Motor neuron (in vitro differentiated cells): ENCODE data around the gene SLC16A1. TPM values are rescaled to one million over a fixed set of nuclear protein-coding genes. Genes with fewer than 3 reads are reported as not detected.
"Not testable (repeated sequence)": the region's sequence is repeated elsewhere in the genome, so short reads cannot be mapped to it uniquely, and the experiment has no call there.

ENCODE experiments used
- ATAC-seq, 8 experiments: fragments of 200-7000 bp; cut with Tn5 transposase; replicated peaks in 6 of 8; 2 replicates each; pipeline ENCODE4 v1.8.0; 2021; ENCODE audit warnings: mild to moderate bottlenecking in 8 of 8, moderate library complexity in 8 of 8
- H3K27ac ChIP-seq, 2 donors: fragments of 250-450 bp; sonication (Bioruptor Pico); 2 replicates each; pipeline ENCODE4 v1.9.0; 2021; ENCODE audit warnings: antibody characterized with exemption in 2 of 2, mild to moderate bottlenecking in 2 of 2, moderate library complexity in 1 of 2
- H3K4me1 ChIP-seq, 2 donors: fragments of 250-450 bp; sonication (Bioruptor Pico); replicated peaks in 1 of 2; 2 replicates each; pipeline ENCODE4 v1.6.1; 2021; ENCODE audit warnings: antibody characterized with exemption in 2 of 2, mild to moderate bottlenecking in 2 of 2, moderate library complexity in 1 of 2
- H3K4me3 ChIP-seq, 5 donors: fragments of 250-450 bp; sonication (Bioruptor Pico); 2 replicates each; pipeline ENCODE4 v1.9.0; 2021; ENCODE audit warnings: antibody characterized with exemption in 5 of 5, mild to moderate bottlenecking in 5 of 5, moderate library complexity in 4 of 5
- WGBS, 10 experiments: fragments of 450-650 bp; shearing (Covaris generic); methylation state at CpG; one replicate each; pipeline ENCODE4 v1.0.0; 2022; 5-methylcytosine and 5-hydroxymethylcytosine counted together
- in situ Hi-C, 9 experiments: fragments of 400-800 bp; cut with MboI; loops; one replicate each; pipeline ENCODE4 v1.15.0; 2021; ENCODE audit warnings: low sequenced_read_pairs in 9 of 9, low pct_unique_long_range_greater_than_20kb in 2 of 9; ENCODE audit not compliant: unreplicated experiment in 9 of 9
- total RNA-seq, 8 experiments: library from RNA; unstranded; fragments of 300-600 nt; gene quantifications; 2 replicates each; pipeline versions ENCODE4 v1.2.3 to v1.2.4, GENCODE V29; 2022

SLC16A1 gene
- total RNA-seq, 8 experiments from 2014 or later: 48.0 to 143 (median 77.6) TPM

DNA sequence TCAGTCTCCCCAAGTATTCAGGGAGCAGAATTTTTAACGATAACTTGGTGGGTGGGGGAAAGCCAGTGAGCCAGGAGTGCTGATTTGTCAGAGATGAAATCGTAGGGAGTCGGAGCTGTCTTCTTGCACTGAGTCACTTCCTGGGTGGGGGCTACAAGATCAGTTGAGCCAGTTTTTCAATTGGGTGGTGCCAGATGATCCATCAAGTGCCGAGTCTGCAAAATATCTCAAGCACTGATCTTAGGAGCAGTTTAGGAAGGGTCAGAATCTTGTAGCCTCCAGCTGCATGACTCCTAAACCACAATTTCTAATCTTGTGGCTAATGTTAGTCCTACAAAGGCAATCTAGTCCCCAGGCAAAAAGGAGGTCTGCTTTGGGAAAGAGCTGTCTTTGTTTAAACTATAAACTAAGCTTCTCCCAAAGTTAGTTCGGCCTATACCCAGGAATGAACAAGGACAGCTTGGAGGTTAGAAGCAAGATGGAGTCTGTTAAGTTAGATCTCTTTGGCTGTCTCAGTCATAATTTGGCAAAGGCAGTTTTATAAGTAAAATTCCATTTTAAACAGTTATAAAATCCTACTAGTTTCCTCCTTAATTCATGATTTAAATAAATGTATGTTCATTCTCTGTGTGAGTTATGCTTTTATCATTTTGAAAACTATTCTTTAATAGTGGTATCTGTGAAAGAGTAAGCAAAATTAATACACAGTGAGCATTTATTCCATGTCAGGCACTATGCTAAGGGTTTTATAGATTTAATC, 51.7 kb downstream of the SLC16A1 start:
- Histone ChIP-seq H3K27ac (no peak overlapping the region), H3K4me3 (no peak overlapping the region), H3K4me1 (peaks cover 4 to 5% of the 10 kb centered on the region in 2 donors)
- in situ Hi-C loops: no loop called here
- ATAC-seq: peak in 4 of 8 experiments; percentile 30 to 90 (median 64)
- 20 to 79% (median 57%) methylated on average over 1 to 5 of the region's 5 CpGs; no CpG with 5 or more reads in 1 of the 10 experiments for WGBS, 10 experiments

DNA sequence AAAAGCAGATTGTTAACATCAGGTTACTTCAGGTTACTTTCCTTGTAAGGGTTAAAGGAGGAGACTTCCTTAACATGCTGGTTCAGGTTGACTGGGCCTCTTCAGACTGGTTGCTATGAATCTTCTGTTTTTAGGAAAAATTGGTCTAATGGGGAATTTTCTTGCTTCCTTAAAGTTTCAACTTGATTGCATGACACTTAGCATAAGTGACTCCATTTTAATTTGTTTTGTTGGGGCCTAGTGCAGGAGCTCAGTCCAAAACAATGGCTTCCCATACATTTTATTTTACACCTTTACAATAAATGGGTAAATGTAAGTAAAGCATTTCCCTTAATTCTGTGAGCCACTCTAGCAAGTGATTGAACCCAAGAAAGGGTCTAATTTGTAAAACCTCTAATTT, 53.8 kb downstream of the SLC16A1 start:
- H3K4me1 ChIP-seq: peaks cover 4 to 5% of the 10 kb centered on the region in 2 donors
- H3K27ac ChIP-seq: no peak overlapping the region
- in situ Hi-C loops: no loop called here
- ATAC-seq: no peak
- no peak overlapping the region for H3K4me3 ChIP-seq

DNA sequence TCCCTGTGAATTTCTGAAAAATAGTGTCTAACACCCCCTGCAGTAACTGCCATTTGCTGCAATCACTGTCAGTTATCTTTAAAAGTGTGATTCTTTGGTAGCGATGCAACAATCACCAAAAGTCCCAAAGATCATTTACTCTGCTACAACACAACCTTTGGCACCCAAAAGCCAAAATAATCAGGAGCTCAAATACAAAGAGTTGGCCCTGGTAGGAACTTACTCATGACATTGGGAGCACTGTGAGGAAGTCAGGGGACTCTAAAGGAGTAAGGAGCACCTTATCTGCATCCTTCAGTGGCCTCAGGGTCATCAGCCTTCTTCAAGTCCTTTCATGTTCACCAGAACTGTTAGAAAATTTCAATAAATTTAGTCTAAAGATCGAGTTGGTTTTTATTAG, 54.6 kb downstream of the SLC16A1 start:
- in situ Hi-C loops: no loop called here
- Histone ChIP-seq H3K4me1 (peaks cover 4 to 5% of the 10 kb centered on the region in 2 donors), H3K4me3 (no peak overlapping the region), H3K27ac (no peak overlapping the region)
- WGBS, 10 experiments: 33 to 94% (median 83%) methylated on average over 1 to 2 of the region's 2 CpGs; no CpG with 5 or more reads in 3 of the 10 experiments
- no peak for ATAC-seq

DNA sequence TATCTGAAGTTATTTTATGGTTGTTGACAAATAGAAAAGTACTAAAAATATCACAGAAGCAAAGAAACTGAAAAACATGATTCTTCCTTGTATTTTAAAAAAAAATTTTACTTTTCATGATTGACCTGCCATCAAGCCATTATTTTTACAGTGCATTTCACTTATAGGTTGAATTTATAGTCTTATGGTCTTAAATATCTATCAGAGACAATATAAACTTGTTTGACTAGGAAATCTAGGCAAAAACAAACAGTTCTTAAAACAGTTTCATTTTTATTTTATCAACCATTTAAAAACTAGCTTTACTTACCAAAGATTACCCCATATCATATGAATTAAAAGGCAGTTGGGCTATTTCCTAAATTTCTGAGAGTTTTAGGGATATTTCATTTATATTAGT, 59.2 kb downstream of the SLC16A1 start:
- Histone ChIP-seq H3K4me1 (no peaks in the 10 kb centered on the region), H3K4me3 (no peak overlapping the region), H3K27ac (no peak overlapping the region)
- in situ Hi-C loops: loop anchor here in 2 of 9 experiments (25.0 kb wide), 1 partner anchor 141 kb away; no protein-coding TSS in a partner anchor
- ATAC-seq: no peak

DNA sequence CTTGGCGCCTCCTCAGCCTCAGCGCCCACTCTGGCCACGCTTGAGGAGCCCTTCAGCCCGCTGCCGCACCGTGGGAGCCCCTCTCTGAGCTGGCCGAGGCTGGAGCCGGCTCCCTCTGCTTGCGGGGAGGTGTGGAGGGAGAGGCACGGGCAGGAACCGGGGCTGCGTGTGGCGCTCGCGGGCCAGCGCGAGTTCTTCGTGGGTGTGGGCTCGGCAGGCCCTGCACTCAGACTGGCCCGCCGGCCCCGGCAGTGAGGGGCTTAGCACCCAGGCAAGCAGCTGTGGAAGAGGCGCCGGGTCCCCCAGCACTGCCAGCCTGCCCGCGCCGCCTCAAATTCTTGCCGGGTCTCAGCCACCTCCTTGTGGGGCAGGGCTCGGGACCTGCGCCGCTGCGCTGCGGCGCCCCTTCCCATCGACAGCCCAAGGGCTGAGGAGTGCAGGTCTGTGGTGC, 61.4 kb downstream of the SLC16A1 start:
- Histone ChIP-seq H3K4me3 (no peak overlapping the region), H3K4me1 (no peaks in the 10 kb centered on the region), H3K27ac (no peak overlapping the region)
- no peak for ATAC-seq
- WGBS, 10 experiments: 91 to 100% (median 96%) methylated on average over 1 to 15 of the region's 35 CpGs; no CpG with 5 or more reads in 6 of the 10 experiments
- in situ Hi-C loops: loop anchor here in 2 of 9 experiments (25.0 kb wide), 1 partner anchor 143 kb away; no protein-coding TSS in a partner anchor

DNA sequence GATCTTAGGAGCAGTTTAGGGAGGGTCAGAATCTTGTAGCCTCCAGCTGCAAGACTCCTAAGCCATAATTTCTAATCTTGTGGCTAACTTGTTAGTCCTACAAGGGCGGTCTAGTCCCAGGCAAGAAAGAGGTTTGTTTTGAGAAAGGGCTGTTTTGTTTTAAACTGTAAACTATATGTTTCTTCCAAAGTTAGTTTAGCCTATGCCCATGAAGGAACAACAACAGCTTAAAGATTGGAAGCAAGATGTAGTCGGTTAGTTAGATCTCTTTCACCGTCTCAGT, 62.0 kb downstream of the SLC16A1 start:
- ATAC-seq: no peak
- Histone ChIP-seq H3K4me3 (no peak overlapping the region), H3K4me1 (no peaks in the 10 kb centered on the region), H3K27ac (no peak overlapping the region)
- 78 to 100% (median 98%) methylated on average over 1 to 3 of the region's 3 CpGs; no CpG with 5 or more reads in 4 of the 10 experiments for WGBS, 10 experiments
- in situ Hi-C loops: loop anchor here in 2 of 9 experiments (25.0 kb wide), 1 partner anchor 143 kb away; no protein-coding TSS in a partner anchor

DNA sequence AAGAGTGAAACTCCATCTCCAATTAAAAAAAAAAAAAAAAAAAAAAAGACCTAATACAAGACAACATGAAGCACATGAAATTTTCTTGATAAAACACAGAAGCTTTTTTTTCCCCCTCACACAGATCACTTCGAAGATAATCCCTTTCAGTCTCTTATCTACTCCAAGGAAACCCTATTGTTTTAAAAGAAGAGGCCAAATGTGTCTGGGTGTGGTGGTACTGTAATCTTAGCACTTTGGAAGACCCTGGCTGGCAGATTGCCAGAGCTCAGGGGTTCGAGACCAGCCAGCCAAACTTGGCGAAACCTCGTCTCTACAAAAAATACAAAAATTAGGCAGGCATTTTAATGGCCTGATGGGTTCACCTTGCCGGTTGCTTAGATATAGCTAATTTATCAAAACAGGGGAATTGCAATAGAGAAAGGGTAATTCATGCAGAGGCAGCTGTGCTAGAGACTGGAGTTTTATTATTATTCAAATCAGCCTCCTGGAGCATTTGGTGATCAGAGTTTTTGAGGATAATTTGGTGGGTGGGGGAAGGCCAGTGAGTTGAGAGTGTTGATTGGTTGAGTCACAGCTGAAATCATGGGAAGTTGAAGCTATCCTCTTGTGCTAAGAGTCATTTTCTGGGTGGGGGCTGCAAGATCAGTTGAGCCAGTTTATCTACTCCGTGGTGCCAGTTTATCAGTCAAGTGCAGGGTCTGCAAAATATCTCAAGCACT, 62.5 kb downstream of the SLC16A1 start:
- no peak for ATAC-seq
- H3K27ac ChIP-seq: no peak overlapping the region

DNA sequence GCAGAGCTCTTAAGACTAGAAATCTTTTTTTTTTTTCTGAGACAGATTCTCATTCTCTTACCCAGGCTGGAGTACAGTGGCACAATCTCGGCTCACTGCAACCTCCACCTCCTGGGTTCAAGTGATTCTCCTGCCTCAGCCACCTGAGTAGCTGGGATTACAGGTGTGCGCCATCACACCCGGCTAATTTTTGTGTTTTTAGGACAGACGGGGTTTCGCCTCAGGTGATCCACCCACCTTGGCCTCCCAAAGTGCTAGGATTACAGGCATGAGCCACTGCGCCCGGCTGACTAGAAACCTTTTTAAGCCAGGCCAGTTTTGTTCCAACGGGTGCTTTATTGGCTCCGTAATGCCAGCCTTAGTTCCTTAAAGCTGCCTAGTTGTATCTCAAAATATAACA, 66.1 kb downstream of the SLC16A1 start:
- not testable (repeated sequence) for H3K27ac ChIP-seq, H3K4me3 ChIP-seq, H3K4me1 ChIP-seq, ATAC-seq
- 40 to 100% (median 92%) methylated on average over 1 to 9 of the region's 9 CpGs; no CpG with 5 or more reads in 1 of the 10 experiments for WGBS, 10 experiments
- in situ Hi-C loops: loop anchor here in 2 of 9 experiments (25.0 kb wide), 1 partner anchor 147 kb away; no protein-coding TSS in a partner anchor

More for the DNA sequence above, 62.5 kb downstream of the SLC16A1 start:
- in situ Hi-C loops: loop anchor here in 2 of 9 experiments (25.0 kb wide), 1 partner anchor 144 kb away; no protein-coding TSS in a partner anchor
- 70 to 88% (median 84%) methylated on average over 1 to 6 of the region's 6 CpGs; no CpG with 5 or more reads in 2 of the 10 experiments for WGBS, 10 experiments
- Histone ChIP-seq H3K4me3 (no peak overlapping the region), H3K4me1 (no peaks in the 10 kb centered on the region)

DNA sequence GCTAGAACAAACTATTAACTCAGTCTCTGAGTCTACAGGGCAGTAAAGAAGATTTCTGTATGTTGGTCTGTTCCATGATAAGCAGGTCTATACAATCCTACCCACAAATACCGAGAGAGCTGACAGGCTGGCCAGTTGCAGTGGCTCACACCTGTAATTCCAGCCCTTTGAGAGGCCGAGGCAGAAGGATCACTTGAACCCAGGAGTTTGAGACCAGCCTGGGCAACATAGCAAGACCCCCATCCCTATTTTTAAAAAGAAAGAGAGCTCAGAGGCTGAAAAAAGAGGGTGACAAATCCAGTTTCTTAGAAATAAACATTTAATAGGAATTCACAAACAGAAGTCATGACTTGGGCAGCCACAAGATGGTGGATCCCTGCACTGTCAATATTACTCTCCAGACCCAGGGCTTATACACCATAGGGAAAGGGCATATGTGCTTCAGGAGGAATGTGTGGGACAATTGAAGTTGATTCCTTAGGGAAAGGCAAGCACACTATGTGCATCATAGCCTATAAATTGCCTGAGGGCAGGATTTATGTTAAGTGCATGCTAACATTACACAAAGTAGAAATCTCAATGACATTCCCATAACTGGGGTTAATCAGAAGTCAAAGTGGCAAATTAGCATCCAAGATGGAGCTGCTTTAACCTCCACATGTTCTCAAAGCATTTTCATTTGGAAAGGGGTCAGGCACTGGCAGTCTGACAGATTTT, 66.8 kb downstream of the SLC16A1 start:
- peak in 3 of 8 experiments; percentile 93 to 96 (median 94) for ATAC-seq
- 0 to 100% (median 29%) methylated on average over 1 to 2 of the region's 2 CpGs; no CpG with 5 or more reads in 3 of the 10 experiments for WGBS, 10 experiments
- in situ Hi-C loops: loop anchor here in 2 of 9 experiments (25.0 kb wide), 1 partner anchor 148 kb away; no protein-coding TSS in a partner anchor

DNA sequence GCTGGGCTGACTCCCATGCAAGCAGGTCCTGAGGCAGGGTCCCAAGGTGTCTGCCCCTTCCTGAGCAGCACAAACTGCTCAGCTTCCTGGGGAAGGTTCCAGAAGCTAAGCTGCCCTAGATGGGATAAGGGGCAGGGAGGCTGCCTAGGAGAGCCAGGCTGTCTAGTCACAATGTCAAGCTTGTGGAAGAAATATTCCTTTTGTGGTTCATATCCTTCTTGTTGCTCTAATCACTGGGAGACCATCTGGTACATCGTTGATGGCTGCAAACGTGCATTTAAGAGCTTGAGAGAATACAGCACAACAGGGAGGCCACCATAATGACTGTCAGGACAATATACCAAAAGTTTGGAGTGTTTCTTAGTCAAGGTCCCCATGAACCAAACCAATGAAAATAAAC, 67.4 kb downstream of the SLC16A1 start:
- H3K4me3 ChIP-seq: no peak overlapping the region
- WGBS, 10 experiments: 8 to 90% (median 70%) methylated on average over 2 of the region's 2 CpGs; no CpG with 5 or more reads in 1 of the 10 experiments
- no peak overlapping the region for H3K27ac ChIP-seq
- no peak for ATAC-seq
- in situ Hi-C loops: loop anchor here in 2 of 9 experiments (25.0 kb wide), 1 partner anchor 149 kb away; no protein-coding TSS in a partner anchor
- no peaks in the 10 kb centered on the region for H3K4me1 ChIP-seq

More for the DNA sequence above, 66.8 kb downstream of the SLC16A1 start:
- Histone ChIP-seq H3K27ac (no peak overlapping the region), H3K4me3 (no peak overlapping the region), H3K4me1 (no peaks in the 10 kb centered on the region)

DNA sequence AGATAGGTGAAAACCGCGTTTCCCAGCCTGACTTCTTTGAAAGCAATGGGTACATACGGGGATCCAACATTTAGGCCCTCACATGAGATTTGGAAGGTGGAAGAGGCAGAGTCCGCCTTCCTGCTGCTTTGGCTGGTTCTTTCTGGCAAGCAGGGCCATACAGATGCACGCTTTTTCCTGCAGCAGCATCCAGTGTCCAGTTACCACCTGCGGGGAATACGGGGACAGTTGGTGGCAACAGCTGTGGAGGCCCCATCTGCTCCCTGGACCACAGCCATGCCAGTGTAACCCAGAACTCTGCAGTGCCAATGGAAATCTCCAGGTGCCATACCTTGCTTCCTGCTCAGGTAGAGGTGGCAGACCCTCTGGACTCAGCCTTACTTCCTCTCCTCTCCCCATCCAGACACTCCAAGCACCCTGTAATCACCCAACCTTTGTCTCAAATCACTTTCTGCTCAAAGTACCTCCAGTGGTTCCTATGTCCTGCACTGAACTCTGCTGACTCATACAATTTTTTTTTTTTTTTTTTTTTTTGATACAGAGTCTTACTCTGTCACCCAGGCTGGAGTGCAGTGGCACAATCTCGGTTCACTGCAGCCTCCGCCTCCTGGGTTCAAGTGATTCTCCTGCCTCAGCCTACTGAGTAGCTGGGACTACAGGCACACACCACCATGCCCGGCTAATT, 68.3 kb downstream of the SLC16A1 start:
- Histone ChIP-seq H3K4me1 (no peaks in the 10 kb centered on the region), H3K4me3 (no peak overlapping the region), H3K27ac (no peak overlapping the region)
- ATAC-seq: peak in 7 of 8 experiments; percentile 22 to 68 (median 36)
- 46 to 98% (median 91%) methylated on average over 2 to 8 of the region's 10 CpGs; no CpG with 5 or more reads in 2 of the 10 experiments for WGBS, 10 experiments
- in situ Hi-C loops: loop anchor here in 2 of 9 experiments (25.0 kb wide), 1 partner anchor 150 kb away; no protein-coding TSS in a partner anchor

DNA sequence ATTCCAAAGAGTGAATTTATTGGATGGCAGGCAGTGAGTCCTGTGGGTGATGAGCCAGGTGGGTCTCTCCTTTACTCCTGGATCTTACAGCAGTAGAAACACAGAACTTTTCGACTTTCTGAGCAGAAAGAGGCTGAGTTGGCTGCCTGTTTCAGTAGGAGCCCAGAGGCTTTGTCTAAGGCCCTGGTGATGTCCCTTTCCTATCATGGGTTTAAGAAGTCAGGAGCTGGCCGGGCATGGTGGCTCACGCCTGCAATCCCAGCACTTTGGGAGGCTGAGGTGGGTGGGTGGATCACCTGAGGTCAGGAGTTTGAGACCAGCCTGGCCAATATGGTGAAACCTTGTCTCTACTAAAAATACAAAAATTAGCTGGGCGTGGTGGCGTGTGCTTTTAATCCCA, 71.0 kb downstream of the SLC16A1 start:
- 78 to 100% (median 100%) methylated on average over 1 to 3 of the region's 5 CpGs; no CpG with 5 or more reads in 5 of the 10 experiments for WGBS, 10 experiments
- H3K27ac ChIP-seq, ATAC-seq, H3K4me1 ChIP-seq, H3K4me3 ChIP-seq: not testable (repeated sequence)
- in situ Hi-C loops: loop anchor here in 2 of 9 experiments (25.0 kb wide), 1 partner anchor 152 kb away; no protein-coding TSS in a partner anchor
